Stimulated activated CD8-positive, alpha-beta memory T cell treated with anti-CD3 and anti-CD28 coated beads, Interleukin-15, amount 100 ng/mL, for 48 hours (primary cell): ENCODE results near the gene MED10.
"Not testable (repeated sequence)": the region's sequence is repeated elsewhere in the genome, so short reads cannot be mapped to it uniquely, and the experiment has no call there.

Experiments used
- DNase-seq, 2 donors: peaks; one replicate each; pipeline ENCODE4 v3.0.0-alpha.2; 2020; ENCODE audit warnings: low read depth in 2 of 2

The MED10 gene

GRCh38 chr5:6372251-6373080, 5.9 kb downstream of the MED10 start:
- DNase-seq = no peak

GRCh38 chr5:6371079-6371810, 7.1 kb downstream of the MED10 start:
- no peak for DNase-seq

GRCh38 chr5:6370580-6370979, 7.8 kb downstream of the MED10 start:
- no peak for DNase-seq

- DNase-seq = no peak
These were observed 12.3 kb downstream of the MED10 start for GRCh38 chr5:6365977-6366590.

- DNase-seq = no peak
These were observed 13.0 kb downstream of the MED10 start for GRCh38 chr5:6365142-6365976.

- not testable (repeated sequence) for DNase-seq
These were observed 14.8 kb downstream of the MED10 start for GRCh38 chr5:6363454-6364011.

- DNase-seq = no peak
These were observed 15.5 kb downstream of the MED10 start for GRCh38 chr5:6362846-6363245.

GRCh38 chr5:6361101-6361500, 17.2 kb downstream of the MED10 start:
- DNase-seq = no peak

- no peak for DNase-seq
These were observed 17.8 kb downstream of the MED10 start for GRCh38 chr5:6360323-6361072.

- DNase-seq = no peak
These were observed 18.6 kb downstream of the MED10 start for GRCh38 chr5:6359555-6360322.

GRCh38 chr5:6358434-6358820, 19.9 kb downstream of the MED10 start:
- DNase-seq = no peak

- not testable (repeated sequence) for DNase-seq
These were observed 20.4 kb downstream of the MED10 start for GRCh38 chr5:6357817-6358433.

GRCh38 chr5:6356578-6357164, 21.7 kb downstream of the MED10 start:
- no peak for DNase-seq

GRCh38 chr5:6355294-6355693, 23.1 kb downstream of the MED10 start:
- no peak for DNase-seq

- DNase-seq = no peak
These were observed 23.5 kb downstream of the MED10 start for GRCh38 chr5:6354848-6355247.

GRCh38 chr5:6353602-6354302, 24.6 kb downstream of the MED10 start:
- DNase-seq = no peak

GRCh38 chr5:6350277-6351090, 27.9 kb downstream of the MED10 start:
- DNase-seq = no peak

GRCh38 chr5:6349387-6349786, 29.0 kb downstream of the MED10 start:
- no peak for DNase-seq
